HCT116 (cell line): ENCODE measurements around the gene GPR37L1. TPM values are rescaled to one million over a fixed set of nuclear protein-coding genes. Genes with fewer than 3 reads are reported as not detected.

Source experiments
- ATAC-seq: fragments of 200-7000 bp; cut with Tn5 transposase; 2 replicates; pipeline ENCODE4 v1.9.1; 2020; ENCODE audit warnings: mild to moderate bottlenecking, moderate library complexity
- BruUV-seq: library from RNA; stranded (reverse); fragments of 400-500 nt; replicated peaks from 2 replicates; lab custom pipeline; 2021; lab: Mats Ljungman, UMichigan
- CTCF ChIA-PET: fragments of 300-600 bp; sonication (Branson Sonifier 250); formaldehyde crosslinking; loops from one replicate; lab custom pipeline; 2021; ENCODE audit warnings: antibody characterized with exemption; lab: Charles Lee
- POLR2A ChIA-PET: fragments of 300-600, 350-600 bp; sonication (Branson Sonifier 250); formaldehyde crosslinking; loops from one replicate; lab custom pipeline; 2021; ENCODE audit warnings: antibody characterized with exemption; lab: Charles Lee
- RAD21 ChIA-PET, 2 experiments: fragments of 300-600 bp; sonication (Branson Sonifier 250); formaldehyde crosslinking; loops; one replicate each; lab custom pipeline; 2023; ENCODE audit warnings: low total read pairs in 2 of 2; ENCODE audit not compliant: uncharacterized antibody in 2 of 2, unreplicated experiment in 2 of 2, low non-redundant PET in 1 of 2; lab: Charles Lee
- DNase-seq: peaks from one replicate; pipeline ENCODE4 v3.0.0-alpha.2; 2010; ENCODE audit warnings: low read depth, low spot score
- H2AFZ ChIP-seq: fragments of 200-600 bp; shearing (Covaris generic), sonication (generic); 2 replicates; pipeline ENCODE4 v1.6.1; 2017; ENCODE audit warnings: low read depth, mixed run types, mixed read lengths, antibody characterized with exemption, low read length; ENCODE audit not compliant: poor library complexity, severe bottlenecking
- H3K27ac ChIP-seq: 2 replicates; pipeline ENCODE4 v1.5.1; 2012; ENCODE audit warnings: low read depth, low read length
- H3K27me3 ChIP-seq: fragments of 200-600 bp; sonication (generic); 2 replicates; pipeline ENCODE4 v1.6.1; 2016; ENCODE audit warnings: mixed run types, low read length, mixed read lengths; ENCODE audit not compliant: insufficient read depth
- H3K36me3 ChIP-seq, 2 experiments: fragments of 200-500 bp in 1 of 2; fragments of 200-600 bp in 1 of 2; sonication (Bioruptor generic) in 1 of 2; sonication (generic) in 1 of 2; 2 replicates each; pipeline versions ENCODE4 v1.5.1 to v1.6.1; 2014 to 2016; ENCODE audit warnings: low read length in 2 of 2, inconsistent platforms in 1 of 2, mixed read lengths in 1 of 2, mixed run types in 1 of 2; ENCODE audit not compliant: insufficient read depth in 2 of 2, control insufficient read depth in 1 of 2
- H3K4me1 ChIP-seq, 2 experiments: fragments of 200-600 bp in 1 of 2; sonication (generic) in 1 of 2; 2 replicates each; pipeline versions ENCODE4 v1.5.1 to v1.6.1; 2012 to 2017; ENCODE audit warnings: low read length in 2 of 2, inconsistent platforms in 1 of 2, mild to moderate bottlenecking in 1 of 2, mixed read lengths in 1 of 2, mixed run types in 1 of 2, moderate library complexity in 1 of 2; ENCODE audit not compliant: insufficient read depth in 2 of 2, control insufficient read depth in 1 of 2
- H3K4me2 ChIP-seq: fragments of 200-600 bp; sonication (generic); 2 replicates; pipeline ENCODE4 v1.6.1; 2017; ENCODE audit warnings: mixed run types, low read length, mixed read lengths
- H3K4me3 ChIP-seq, 2 experiments: fragments of 200-600 bp in 1 of 2; sonication (generic) in 1 of 2; replicated peaks in 1 of 2; 2 replicates each; pipeline ENCODE4 v1.5.1; 2011 to 2016; ENCODE audit warnings: low read length in 2 of 2, control low read depth in 1 of 2, low read depth in 1 of 2, mild to moderate bottlenecking in 1 of 2, mixed read lengths in 1 of 2, mixed run types in 1 of 2
- H3K79me2 ChIP-seq: fragments of 200-600 bp; sonication (generic); 2 replicates; pipeline ENCODE4 v1.6.1; 2017; ENCODE audit warnings: mild to moderate bottlenecking, mixed run types, low read length, moderate library complexity, mixed read lengths; ENCODE audit not compliant: insufficient read depth
- H3K9ac ChIP-seq: fragments of 200-600 bp; sonication (generic); 2 replicates; pipeline ENCODE4 v1.6.1; 2016; ENCODE audit warnings: low read length, mixed read lengths
- H3K9me2 ChIP-seq: fragments of 200-600 bp; sonication (generic), shearing (Covaris generic); 2 replicates; pipeline ENCODE4 v1.6.1; 2017; ENCODE audit warnings: mixed run types, mild to moderate bottlenecking, moderate library complexity; ENCODE audit not compliant: insufficient read depth
- H3K9me3 ChIP-seq, 2 experiments: fragments of 200-500 bp in 1 of 2; fragments of 200-600 bp in 1 of 2; sonication (Bioruptor generic) in 1 of 2; sonication (generic) in 1 of 2; 2 replicates each; pipeline ENCODE4 v1.6.1; 2014 to 2017; ENCODE audit warnings: low read length in 2 of 2, mixed read lengths in 2 of 2, inconsistent platforms in 1 of 2, low read depth in 1 of 2, mild to moderate bottlenecking in 1 of 2, mixed run types in 1 of 2, moderate library complexity in 1 of 2; ENCODE audit not compliant: control insufficient read depth in 1 of 2, insufficient read depth in 1 of 2
- H4K20me1 ChIP-seq: fragments of 200-600 bp; sonication (generic), shearing (Covaris generic); 2 replicates; pipeline ENCODE4 v1.6.1; 2017; ENCODE audit warnings: mixed run types, mild to moderate bottlenecking, moderate library complexity; ENCODE audit not compliant: insufficient read depth
- ATF3 ChIP-seq: IDR thresholded peaks from 2 replicates; pipeline ENCODE4 v1.6.1; 2012
- CBX3 ChIP-seq: IDR thresholded peaks from 2 replicates; pipeline ENCODE4 v1.6.1; 2012; ENCODE audit warnings: low read depth
- CEBPB ChIP-seq: IDR thresholded peaks from 2 replicates; pipeline ENCODE4 v1.6.1; 2012; ENCODE audit warnings: low read depth
- ELF1 ChIP-seq: IDR thresholded peaks from 2 replicates; pipeline ENCODE4 v1.6.1; 2012; ENCODE audit warnings: low read depth, borderline replicate concordance
- EZH2 ChIP-seq: fragments of 200-600 bp; sonication (generic); IDR thresholded peaks from 2 replicates; pipeline ENCODE4 v1.6.1; 2017; ENCODE audit warnings: antibody characterized with exemption, mixed run types
- EZH2phosphoT487 ChIP-seq: fragments of 200-600 bp; IDR thresholded peaks from 2 replicates; pipeline ENCODE4 v1.6.1; 2018; ENCODE audit warnings: antibody characterized with exemption, borderline replicate concordance
- MAX ChIP-seq: IDR thresholded peaks from 2 replicates; pipeline ENCODE4 v1.6.1; 2012
- POLR2A ChIP-seq: IDR thresholded peaks from 2 replicates; pipeline ENCODE4 v1.7.0; 2011; ENCODE audit warnings: borderline replicate concordance; ENCODE audit not compliant: insufficient read depth, insufficient read length; ENCODE audit errors: extremely low read depth
- REST ChIP-seq: IDR thresholded peaks from 2 replicates; pipeline ENCODE4 v1.6.1; 2012; ENCODE audit warnings: low read depth
- SP1 ChIP-seq: IDR thresholded peaks from 2 replicates; pipeline ENCODE4 v1.6.1; 2012; ENCODE audit warnings: low read depth
- SRF ChIP-seq: IDR thresholded peaks from 2 replicates; pipeline ENCODE4 v1.6.1; 2012; ENCODE audit warnings: low read depth
- YY1 ChIP-seq: IDR thresholded peaks from 2 replicates; pipeline ENCODE4 v1.6.1; 2011; ENCODE audit warnings: low read length, low read depth, moderate library complexity, mild to moderate bottlenecking; ENCODE audit not compliant: insufficient replicate concordance; ENCODE audit errors: extremely low read depth
- ZBTB33 ChIP-seq: IDR thresholded peaks from 2 replicates; pipeline ENCODE4 v1.6.1; 2011; ENCODE audit warnings: mild to moderate bottlenecking, low read length, moderate library complexity; ENCODE audit not compliant: insufficient replicate concordance; ENCODE audit errors: extremely low read depth
- ZNF274 ChIP-seq: fragments of 200-500 bp; sonication (Bioruptor generic); IDR thresholded peaks from 2 replicates; pipeline ENCODE4 v1.6.1; 2014; ENCODE audit warnings: mild to moderate bottlenecking, low read depth, low read length, inconsistent platforms
- intact Hi-C: fragments of 100-400 bp; cut with micrococcal nuclease; formaldehyde crosslinking; loops from 2 replicates; pipeline ENCODE4 v1.10.0; 2022
- total RNA-seq: library from RNA; stranded (reverse); gene quantifications from one replicate; pipeline ENCODE4 v1.2.1, GENCODE V29; 2021; ENCODE audit not compliant: unreplicated experiment

GPR37L1 gene
- total RNA-seq, 1 experiment from 2014 or later, result 0.10 TPM

GRCh38 chr1:202123336-202123813, 658 bp downstream of the GPR37L1 start:
- Histone ChIP-seq H3K27ac (no peak overlapping the region), H4K20me1 (no peaks in the 10 kb centered on the region), H3K36me3 (no peaks in the 10 kb centered on the region), H3K9me3 (no peaks in the 10 kb centered on the region), H3K4me3 (no peak overlapping the region), H3K4me2 (no peak overlapping the region), H2AFZ (no peak overlapping the region), H3K9ac (no peak overlapping the region), H3K79me2 (no peaks in the 10 kb centered on the region), H3K9me2 (no peaks in the 10 kb centered on the region), H3K27me3 (no peaks in the 10 kb centered on the region; the same call in 1 of the 2 replicates), H3K4me1 (peaks cover 6 to 14% of the 10 kb centered on the region in 2 experiments)
- ChIA-PET RAD21 (no interaction called here), POLR2A (interaction anchor here (1.3 kb wide), 1 partner anchor 10 kb away, joined by 3 read pairs; no protein-coding TSS in a partner anchor), CTCF (interaction anchor here (1.0 to 7.6 kb wide), 6 partner anchors 11 to 227 kb away, joined by 3 to 106 read pairs (median 5); partner anchors contain the start of gene ELF3)
- BruUV-seq, result no TSS peak
- intact Hi-C loops, result loop anchor here (5.0 kb wide), 1 partner anchor 236 kb away; the partner anchor contains the start of gene SHISA4
- TF ChIP-seq CEBPB, result no peak
- TF ChIP-seq ATF3, result no peak
- TF ChIP-seq EZH2phosphoT487, result no peak
- TF ChIP-seq EZH2, result no peak
- TF ChIP-seq ZBTB33, result no peak
- TF ChIP-seq ZNF274, result no peak
- DNase-seq, result no peak
- ATAC-seq, result no peak

- ATAC-seq (no peak), DNase-seq (no peak)
- no peaks in the 10 kb centered on the region for H3K79me2 ChIP-seq
- intact Hi-C loops, result loop anchor here (5.0 kb wide), 1 partner anchor 237 kb away; the partner anchor contains the start of gene SHISA4
- no peak overlapping the region for H3K27ac ChIP-seq
- H3K9me3 ChIP-seq, result no peaks in the 10 kb centered on the region
- no peaks in the 10 kb centered on the region for H3K9me2 ChIP-seq
- ChIA-PET RAD21 (no interaction called here), POLR2A (no interaction called here), CTCF (interaction anchor here (1.2 to 7.6 kb wide), 2 partner anchors 69 to 116 kb away, joined by 3 to 106 read pairs; partner anchors contain the start of gene ELF3)
- no peaks in the 10 kb centered on the region for H3K36me3 ChIP-seq
- H3K4me1 ChIP-seq, result peaks cover 2 to 8% of the 10 kb centered on the region in 2 experiments; a peak in 3 of 4 replicates
- H3K27me3 ChIP-seq, result no peaks in the 10 kb centered on the region; the same call in 1 of the 2 replicates
- no peak overlapping the region for H2AFZ ChIP-seq
- BruUV-seq, result no TSS peak
- H3K9ac ChIP-seq, result no peak overlapping the region
- no peaks in the 10 kb centered on the region for H4K20me1 ChIP-seq
- no peak overlapping the region for H3K4me3 ChIP-seq
- no peak overlapping the region for H3K4me2 ChIP-seq
- TF ChIP-seq EZH2phosphoT487 (no peak), ELF1 (no peak), REST (no peak), MAX (no peak), CBX3 (no peak), SP1 (no peak), YY1 (no peak), ZNF274 (no peak), SRF (no peak), POLR2A (no peak)
Observed at GRCh38 chr1:202124142-202124541, 1.4 kb downstream of the GPR37L1 start.
